ENCODE results near the gene LETMD1. TPM values are rescaled to one million over a fixed set of nuclear protein-coding genes. Genes with fewer than 3 reads are reported as not detected.
"Not testable (repeated sequence)": the region's sequence is repeated elsewhere in the genome, so short reads cannot be mapped to it uniquely, and the experiment has no call there.

Gene LETMD1
- total and polyA plus RNA-seq, 3 donors from 2014 or later: 61.2 to 75.3 (median 72.7) TPM

DNA sequence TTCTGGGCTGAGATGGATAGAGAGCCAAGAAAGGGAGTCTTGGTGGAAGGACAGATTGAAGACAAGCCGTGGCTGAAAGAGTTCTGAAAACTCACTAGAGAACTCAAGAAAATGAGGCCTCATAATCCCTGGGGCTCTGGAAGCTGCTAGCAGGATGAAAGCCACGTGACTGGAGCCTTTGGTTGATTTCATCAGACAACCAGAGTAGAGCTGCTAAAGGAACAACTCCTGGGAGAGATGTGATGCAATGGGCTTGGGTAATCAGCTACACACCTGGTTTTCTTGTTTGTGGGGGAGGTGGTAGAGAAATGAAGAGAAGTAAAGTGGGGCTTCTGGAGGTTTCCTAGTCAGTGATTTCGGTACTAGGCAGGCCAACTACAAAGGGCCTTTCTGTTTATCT, 21.9 kb downstream of the LETMD1 start:
- Histone ChIP-seq H3K36me3 (ENCODE audit: low read depth, missing control alignments) (no peaks in the 10 kb centered on the region), H3K4me3 (no peak overlapping the region), H3K27ac (no peak overlapping the region), H3K27me3 (no peaks in the 10 kb centered on the region), H3K4me1 (no peaks in the 10 kb centered on the region), H3K9me3 (no peaks in the 10 kb centered on the region)
- intact Hi-C loops (cut with DNase I; ENCODE audit: low total_unique reads): no loop called here
- TF ChIP-seq POLR2A (IDR thresholded peaks at IDR 0.05): no peak
- TF ChIP-seq, protein P1, sequence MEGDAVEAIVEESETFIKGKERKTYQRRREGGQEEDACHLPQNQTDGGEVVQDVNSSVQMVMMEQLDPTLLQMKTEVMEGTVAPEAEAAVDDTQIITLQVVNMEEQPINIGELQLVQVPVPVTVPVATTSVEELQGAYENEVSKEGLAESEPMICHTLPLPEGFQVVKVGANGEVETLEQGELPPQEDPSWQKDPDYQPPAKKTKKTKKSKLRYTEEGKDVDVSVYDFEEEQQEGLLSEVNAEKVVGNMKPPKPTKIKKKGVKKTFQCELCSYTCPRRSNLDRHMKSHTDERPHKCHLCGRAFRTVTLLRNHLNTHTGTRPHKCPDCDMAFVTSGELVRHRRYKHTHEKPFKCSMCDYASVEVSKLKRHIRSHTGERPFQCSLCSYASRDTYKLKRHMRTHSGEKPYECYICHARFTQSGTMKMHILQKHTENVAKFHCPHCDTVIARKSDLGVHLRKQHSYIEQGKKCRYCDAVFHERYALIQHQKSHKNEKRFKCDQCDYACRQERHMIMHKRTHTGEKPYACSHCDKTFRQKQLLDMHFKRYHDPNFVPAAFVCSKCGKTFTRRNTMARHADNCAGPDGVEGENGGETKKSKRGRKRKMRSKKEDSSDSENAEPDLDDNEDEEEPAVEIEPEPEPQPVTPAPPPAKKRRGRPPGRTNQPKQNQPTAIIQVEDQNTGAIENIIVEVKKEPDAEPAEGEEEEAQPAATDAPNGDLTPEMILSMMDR (IDR thresholded peaks at IDR 0.05): no peak
- DNase-seq: no peak
- WGBS, 2 donors: 89 to 91% methylated on average over 3 of the region's 3 CpGs

DNA sequence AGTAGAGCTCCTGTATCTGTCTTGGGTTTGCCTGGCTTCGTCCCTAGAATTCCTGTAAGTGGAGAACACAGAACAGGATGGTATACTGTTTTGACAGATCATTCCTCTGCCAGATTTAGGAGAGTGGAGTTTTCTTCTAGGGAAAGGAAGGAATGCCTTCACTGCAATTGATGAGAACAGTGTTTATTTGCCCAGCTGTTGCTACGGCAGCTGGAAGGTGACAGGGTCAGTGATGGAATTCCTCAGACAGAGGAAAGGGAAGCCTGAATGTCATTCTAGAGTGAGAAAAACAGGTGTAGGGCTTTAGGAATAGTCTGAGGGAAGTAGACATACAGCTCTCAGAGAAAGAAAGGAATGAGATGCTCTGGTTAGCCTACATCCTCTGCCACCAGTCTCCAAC, 23.5 kb downstream of the LETMD1 start:
- 86 to 89% methylated on average over 2 of the region's 2 CpGs for WGBS, 2 donors
- Histone ChIP-seq H3K27me3 (no peaks in the 10 kb centered on the region), H3K4me1 (peaks cover 10% of the 10 kb centered on the region), H3K9me3 (no peaks in the 10 kb centered on the region), H3K27ac (no peak overlapping the region), H3K4me3 (no peak overlapping the region), H3K36me3 (ENCODE audit: low read depth, missing control alignments) (no peaks in the 10 kb centered on the region)
- intact Hi-C loops (cut with DNase I; ENCODE audit: low total_unique reads): no loop called here
- DNase-seq: no peak
- TF ChIP-seq POLR2A (IDR thresholded peaks at IDR 0.05): no peak
- TF ChIP-seq, protein P1 (IDR thresholded peaks at IDR 0.05): no peak

DNA sequence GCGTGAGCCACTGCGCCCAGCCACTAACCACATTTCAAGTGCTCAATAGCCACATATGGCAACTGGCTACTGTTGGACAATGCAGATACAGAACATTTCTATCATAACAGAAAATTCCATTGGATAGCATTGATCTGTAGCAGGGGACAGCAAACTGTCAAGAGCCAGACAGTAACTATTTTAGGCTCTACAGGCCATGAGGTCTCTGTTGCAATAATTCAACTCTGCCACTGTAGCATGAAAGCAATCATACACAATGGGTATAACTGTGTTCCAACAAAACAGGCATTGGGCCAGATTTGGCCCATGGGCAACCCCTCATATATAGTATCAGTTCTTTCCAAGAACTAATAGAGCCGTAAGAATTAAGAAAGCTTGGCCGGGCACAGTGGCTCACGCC, 27.3 kb downstream of the LETMD1 start:
- no peak for DNase-seq
- no peaks in the 10 kb centered on the region for H3K27me3 ChIP-seq
- no peak overlapping the region for H3K27ac ChIP-seq
- H3K9me3 ChIP-seq: no peaks in the 10 kb centered on the region
- no peak overlapping the region for H3K4me3 ChIP-seq
- H3K36me3 ChIP-seq (ENCODE audit: low read depth, missing control alignments): no peaks in the 10 kb centered on the region
- peaks cover 28% of the 10 kb centered on the region for H3K4me1 ChIP-seq
- intact Hi-C loops (cut with DNase I; ENCODE audit: low total_unique reads): no loop called here
- TF ChIP-seq POLR2A (IDR thresholded peaks at IDR 0.05): no peak
- TF ChIP-seq, protein P1 (IDR thresholded peaks at IDR 0.05): no peak
- WGBS, 2 donors: 84 to 86% methylated on average over 5 of the region's 5 CpGs

DNA sequence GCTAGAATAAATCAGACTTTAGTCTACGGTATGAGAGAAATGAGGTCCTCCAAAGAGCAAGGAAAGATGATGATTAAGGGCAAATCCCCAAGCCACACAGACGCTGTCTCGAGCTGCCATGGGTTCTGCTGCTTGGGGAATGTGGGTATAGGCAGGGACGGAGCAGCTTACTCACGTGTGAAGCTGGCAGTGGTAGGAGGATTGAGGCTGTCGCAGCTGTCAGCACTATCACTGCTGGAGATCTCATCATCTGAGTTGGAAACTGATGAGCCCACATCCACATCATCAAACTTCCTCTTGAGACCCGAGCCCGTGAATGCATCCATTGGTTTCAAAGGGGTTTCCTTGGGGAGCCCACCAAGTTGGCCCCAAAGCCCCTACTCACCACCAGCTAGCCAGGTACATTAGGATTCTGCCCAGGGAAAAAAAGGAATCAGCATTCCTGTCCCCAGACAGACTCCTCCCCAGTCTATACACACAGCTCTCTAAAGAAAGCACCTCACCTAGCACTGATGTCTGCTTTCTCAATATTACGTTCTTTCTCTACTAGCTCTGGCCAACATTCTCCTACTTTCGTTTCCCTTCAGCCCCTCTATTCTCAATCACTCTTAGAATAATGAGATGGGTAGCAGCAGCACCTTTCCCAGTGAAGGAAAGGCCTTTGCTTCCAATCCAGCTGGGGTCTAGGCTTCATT, 28.3 kb downstream of the LETMD1 start:
- intact Hi-C loops (cut with DNase I; ENCODE audit: low total_unique reads): no loop called here
- WGBS, 2 donors: 83 to 86% methylated on average over 10 of the region's 10 CpGs
- Histone ChIP-seq H3K4me3 (no peak overlapping the region), H3K27me3 (no peaks in the 10 kb centered on the region), H3K36me3 (ENCODE audit: low read depth, missing control alignments) (no peaks in the 10 kb centered on the region), H3K4me1 (peaks cover 35% of the 10 kb centered on the region), H3K27ac (no peak overlapping the region), H3K9me3 (no peaks in the 10 kb centered on the region)
- no peak for DNase-seq
- no peak for TF ChIP-seq POLR2A (IDR thresholded peaks at IDR 0.05)
- TF ChIP-seq, protein P1 (IDR thresholded peaks at IDR 0.05): no peak

DNA sequence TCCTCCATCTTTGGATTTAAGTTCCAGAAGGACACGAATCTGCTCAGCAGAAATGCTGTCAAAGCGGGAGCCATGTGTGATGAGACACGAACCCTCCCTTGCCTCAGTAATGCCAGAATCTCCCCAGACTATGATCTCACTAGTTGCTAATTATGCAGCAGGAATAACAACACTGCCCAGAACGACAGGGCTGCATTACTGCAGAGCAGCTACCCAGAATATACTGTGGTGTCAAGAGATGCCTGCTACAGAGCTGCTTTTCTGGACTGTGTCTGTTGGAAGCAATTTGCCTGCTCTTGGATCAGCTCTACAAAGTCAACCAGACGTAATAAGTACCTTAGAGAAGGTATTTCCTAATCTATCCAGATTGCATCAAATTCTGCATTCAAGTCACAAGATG, 29.8 kb downstream of the LETMD1 start:
- intact Hi-C loops (cut with DNase I; ENCODE audit: low total_unique reads): no loop called here
- H3K4me1 ChIP-seq: peaks cover 44% of the 10 kb centered on the region
- 33 to 49% methylated on average over 5 of the region's 5 CpGs for WGBS, 2 donors
- peak; percentile 42 for DNase-seq
- no peaks in the 10 kb centered on the region for H3K9me3 ChIP-seq
- H3K27me3 ChIP-seq: no peaks in the 10 kb centered on the region
- H3K27ac ChIP-seq: no peak overlapping the region
- TF ChIP-seq POLR2A (IDR thresholded peaks at IDR 0.05): no peak
- TF ChIP-seq, protein P1 (IDR thresholded peaks at IDR 0.05): no peak
- no peak overlapping the region for H3K4me3 ChIP-seq
- H3K36me3 ChIP-seq (ENCODE audit: low read depth, missing control alignments): no peaks in the 10 kb centered on the region

DNA sequence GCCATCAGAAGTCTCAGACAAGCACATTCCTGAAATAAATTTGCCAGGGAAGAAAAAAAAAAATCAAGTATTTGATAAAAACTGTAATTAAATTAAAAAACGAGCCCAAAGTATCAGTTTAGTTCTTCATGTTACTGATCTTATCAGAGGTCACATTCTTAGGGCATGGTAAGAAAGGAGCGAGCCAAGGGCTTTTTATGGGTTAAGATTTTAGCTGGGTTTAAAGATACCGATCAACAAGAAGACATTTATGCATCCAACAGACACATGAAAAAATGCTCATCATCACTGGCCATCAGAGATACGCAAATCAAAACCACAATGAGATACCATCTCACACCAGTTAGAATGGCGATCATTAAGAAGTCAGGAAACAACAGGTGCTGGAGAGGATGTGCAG, 30.2 kb downstream of the LETMD1 start:
- H3K27ac ChIP-seq: not testable (repeated sequence)

DNA sequence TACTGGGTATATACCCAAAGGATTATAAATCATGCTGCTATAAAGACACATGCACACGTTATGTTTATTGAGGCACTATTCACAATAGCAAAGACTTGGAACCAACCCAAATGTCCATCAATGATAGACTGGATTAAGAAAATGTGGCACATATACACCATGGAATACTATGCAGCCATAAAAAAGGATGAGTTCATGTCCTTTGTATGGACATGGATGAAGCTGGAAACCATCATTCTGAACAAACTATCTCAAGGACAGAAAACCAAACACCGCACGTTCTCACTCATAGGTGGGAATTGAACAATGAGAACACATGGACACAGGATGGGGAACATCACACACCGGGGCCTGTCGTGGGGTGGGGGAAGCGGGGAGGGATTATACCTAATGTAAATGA, 30.7 kb downstream of the LETMD1 start:
- H3K27me3 ChIP-seq; intact Hi-C loops (cut with DNase I; ENCODE audit: low total_unique reads); H3K4me3 ChIP-seq; H3K27ac ChIP-seq; H3K36me3 ChIP-seq (ENCODE audit: low read depth, missing control alignments); H3K9me3 ChIP-seq; DNase-seq: not testable (repeated sequence)
- WGBS, 2 donors: 93% methylated on average over 6 of the region's 6 CpGs
- H3K4me1 ChIP-seq: peaks cover 44% of the 10 kb centered on the region

More for the DNA sequence above, 30.2 kb downstream of the LETMD1 start:
- H3K9me3 ChIP-seq; intact Hi-C loops (cut with DNase I; ENCODE audit: low total_unique reads); H3K27me3 ChIP-seq; DNase-seq; H3K36me3 ChIP-seq (ENCODE audit: low read depth, missing control alignments); H3K4me3 ChIP-seq: not testable (repeated sequence)
- WGBS, 2 donors: 61 to 75% methylated on average over 5 of the region's 5 CpGs
- H3K4me1 ChIP-seq: peaks cover 44% of the 10 kb centered on the region

All from testis (tissue), 3 donors.